H1 (cell line): ENCODE data around the gene FLT3. TPM values are rescaled to one million over a fixed set of nuclear protein-coding genes. Genes with fewer than 3 reads are reported as not detected.

Source experiments
- CTCF ChIA-PET: fragments of 300-600 bp; sonication (Branson Sonifier 250); formaldehyde crosslinking; loops from one replicate; lab custom pipeline; 2021; ENCODE audit not compliant: partially characterized antibody; lab: Charles Lee
- POLR2A ChIA-PET: fragments of 300-600 bp; sonication (Branson Sonifier 250); formaldehyde crosslinking; loops from one replicate; lab custom pipeline; 2021; ENCODE audit warnings: inconsistent platforms; ENCODE audit not compliant: partially characterized antibody; lab: Charles Lee
- DNase-seq, 2 experiments: peaks; one replicate each; pipeline versions ENCODE4 v3.0.0 to v3.0.0-alpha.2; 2010 to 2022; ENCODE audit warnings: low spot score in 2 of 2, low read depth in 1 of 2, mixed read lengths in 1 of 2
- FAIRE-seq: peaks from 2 replicates; lab custom pipeline; 2011; peaks lifted over from hg19 to GRCh38; lab: Jason Lieb, UNC
- H2AFZ ChIP-seq: 2 replicates; pipeline ENCODE4 v1.8.1; 2012; ENCODE audit warnings: low read length, inconsistent platforms
- H2AK5ac ChIP-seq: 2 replicates; pipeline ENCODE4 v1.6.1; 2013; ENCODE audit warnings: low read depth, low read length
- H2BK120ac ChIP-seq: replicated peaks from 2 replicates; pipeline ENCODE3; 2013; ENCODE audit warnings: low read depth, low read length, inconsistent platforms
- H2BK12ac ChIP-seq: 2 replicates; pipeline ENCODE4 v1.6.1; 2013; ENCODE audit warnings: low read depth, low read length
- H2BK15ac ChIP-seq: 2 replicates; pipeline ENCODE4 v1.6.1; 2013; ENCODE audit warnings: low read length
- H2BK20ac ChIP-seq: 2 replicates; pipeline ENCODE4 v1.6.1; 2013; ENCODE audit warnings: low read length
- H2BK5ac ChIP-seq: 2 replicates; pipeline ENCODE4 v1.6.1; 2013; ENCODE audit warnings: low read depth, low read length
- H3K14ac ChIP-seq: 2 replicates; pipeline ENCODE4 v1.6.1; 2013; ENCODE audit warnings: inconsistent platforms; ENCODE audit not compliant: insufficient read length
- H3K18ac ChIP-seq: 2 replicates; pipeline ENCODE4 v1.6.1; 2013; ENCODE audit warnings: low read length; ENCODE audit errors: extremely low read depth
- H3K23ac ChIP-seq: 2 replicates; pipeline ENCODE4 v1.6.1; 2013; ENCODE audit warnings: inconsistent platforms; ENCODE audit not compliant: insufficient read length
- H3K23me2 ChIP-seq: 2 replicates; pipeline ENCODE4 v1.6.1; 2013; ENCODE audit warnings: low read depth, low read length
- H3K27ac ChIP-seq: 2 replicates; pipeline ENCODE4 v1.6.1; 2011; ENCODE audit warnings: low read depth, low read length, inconsistent platforms
- H3K27me3 ChIP-seq, 4 experiments: replicated peaks in 1 of 4; 1 replicate in 1 of 4; 2 replicates in 3 of 4; pipeline versions ENCODE4 v1.6.1 to v1.8.1; 2011 to 2013; ENCODE audit warnings: low read length in 3 of 4, mild to moderate bottlenecking in 3 of 4, inconsistent platforms in 2 of 4, mixed read lengths in 2 of 4, moderate library complexity in 1 of 4; ENCODE audit not compliant: control insufficient read depth in 3 of 4, insufficient read depth in 3 of 4; ENCODE audit errors: extremely low read depth in 1 of 4
- H3K36me3 ChIP-seq, 4 experiments: 2 replicates each; pipeline versions ENCODE4 v1.6.1 to v1.8.1; 2011 to 2013; ENCODE audit warnings: mild to moderate bottlenecking in 4 of 4, low read length in 3 of 4, moderate library complexity in 2 of 4, control low read depth in 1 of 4, inconsistent platforms in 1 of 4; ENCODE audit not compliant: insufficient read depth in 4 of 4, control insufficient read depth in 2 of 4
- H3K4ac ChIP-seq: replicated peaks from 2 replicates; pipeline ENCODE3; 2013; ENCODE audit warnings: low read length, low read depth, mixed read lengths, inconsistent platforms; ENCODE audit not compliant: insufficient read length
- H3K4me1 ChIP-seq, 4 experiments: replicated peaks in 1 of 4; 1 replicate in 1 of 4; 2 replicates in 3 of 4; pipeline versions ENCODE4 v1.6.1 to v1.8.1; 2011 to 2013; ENCODE audit warnings: low read length in 3 of 4, inconsistent platforms in 2 of 4, mixed read lengths in 1 of 4; ENCODE audit not compliant: insufficient read depth in 4 of 4, control insufficient read depth in 3 of 4
- H3K4me2 ChIP-seq, 2 experiments: 2 replicates each; pipeline versions ENCODE4 v1.6.1 to v1.8.1; 2011 to 2013; ENCODE audit warnings: low read depth in 2 of 2, low read length in 2 of 2, control low read depth in 1 of 2, inconsistent platforms in 1 of 2, mild to moderate bottlenecking in 1 of 2; ENCODE audit not compliant: insufficient read depth in 1 of 2
- H3K4me3 ChIP-seq, 4 experiments: fragments of 200-600, 300-600 bp in 1 of 4; sonication (generic), shearing (Covaris generic), sonication (Bioruptor Twin) in 1 of 4; 2 replicates each; pipeline versions ENCODE4 v1.5.1 to v1.8.1; 2011 to 2016; ENCODE audit warnings: low read length in 4 of 4, low read depth in 3 of 4, control low read depth in 2 of 4, inconsistent platforms in 2 of 4, mild to moderate bottlenecking in 2 of 4, mixed read lengths in 1 of 4, moderate library complexity in 1 of 4; ENCODE audit not compliant: insufficient read depth in 2 of 4; ENCODE audit errors: extremely low read depth in 1 of 4
- H3K56ac ChIP-seq: replicated peaks from 2 replicates; pipeline ENCODE3; 2013; ENCODE audit warnings: low read depth, mild to moderate bottlenecking, mixed read lengths, low read length, inconsistent platforms; ENCODE audit not compliant: insufficient read length
- H3K79me1 ChIP-seq: 2 replicates; pipeline ENCODE4 v1.6.1; 2013; ENCODE audit warnings: low read depth, low read length, control low read depth
- H3K79me2 ChIP-seq, 2 experiments: 2 replicates each; pipeline versions ENCODE4 v1.6.1 to v1.8.1; 2012 to 2013; ENCODE audit warnings: low read length in 2 of 2, mild to moderate bottlenecking in 2 of 2, inconsistent platforms in 1 of 2; ENCODE audit not compliant: insufficient read depth in 2 of 2, control insufficient read depth in 1 of 2
- H3K9ac ChIP-seq, 4 experiments: replicated peaks in 1 of 4; 1 replicate in 1 of 4; 2 replicates in 3 of 4; pipeline versions ENCODE4 v1.6.1 to v1.8.1; 2011 to 2013; ENCODE audit warnings: low read depth in 3 of 4, low read length in 3 of 4, control low read depth in 2 of 4, mild to moderate bottlenecking in 2 of 4, moderate library complexity in 2 of 4, inconsistent platforms in 1 of 4; ENCODE audit errors: extremely low read depth in 1 of 4
- H3K9me3 ChIP-seq, 2 experiments: 2 replicates each; pipeline versions ENCODE4 v1.6.1 to v1.8.1; 2012 to 2013; ENCODE audit warnings: mild to moderate bottlenecking in 2 of 2, moderate library complexity in 2 of 2, control low read depth in 1 of 2, inconsistent platforms in 1 of 2, low read depth in 1 of 2, low read length in 1 of 2, mixed read lengths in 1 of 2; ENCODE audit not compliant: insufficient read depth in 2 of 2
- H4K20me1 ChIP-seq, 2 experiments: replicated peaks in 1 of 2; 2 replicates each; pipeline versions ENCODE3 to v1.8.1; 2011 to 2013; ENCODE audit warnings: inconsistent platforms in 2 of 2, low read length in 2 of 2, mild to moderate bottlenecking in 1 of 2; ENCODE audit not compliant: insufficient read depth in 2 of 2, control insufficient read depth in 1 of 2
- H4K5ac ChIP-seq: 2 replicates; pipeline ENCODE4 v1.6.1; 2013; ENCODE audit warnings: low read length, low read depth, mixed read lengths, inconsistent platforms; ENCODE audit not compliant: insufficient read length
- H4K8ac ChIP-seq: 2 replicates; pipeline ENCODE4 v1.8.0; 2013; ENCODE audit warnings: mild to moderate bottlenecking, moderate library complexity, low read length, inconsistent platforms; ENCODE audit not compliant: insufficient read depth; ENCODE audit errors: extremely low read depth
- H4K91ac ChIP-seq: replicated peaks from 2 replicates; pipeline ENCODE3; 2013; ENCODE audit warnings: low read length, mixed read lengths, inconsistent platforms; ENCODE audit not compliant: insufficient read length
- CTCF ChIP-seq, 3 experiments: IDR thresholded peaks; 1 replicate in 2 of 3; 2 replicates in 1 of 3; pipeline versions ENCODE4 v1.5.1 to v1.6.1; 2011; ENCODE audit warnings: low read length in 3 of 3, mild to moderate bottlenecking in 3 of 3, inconsistent platforms in 2 of 3, low read depth in 1 of 3, moderate library complexity in 1 of 3; ENCODE audit not compliant: insufficient read depth in 1 of 3; ENCODE audit errors: control extremely low read depth in 1 of 3
- EZH2 ChIP-seq: fragments of 200-600 bp; sonication (generic); IDR thresholded peaks from 2 replicates; pipeline ENCODE4 v1.7.1; 2012; ENCODE audit warnings: low read depth, mild to moderate bottlenecking, moderate library complexity, low read length, inconsistent platforms; ENCODE audit not compliant: severe bottlenecking
- HDAC6 ChIP-seq: IDR thresholded peaks from one replicate; pipeline ENCODE4 v1.7.1; 2012; ENCODE audit warnings: low read depth, mild to moderate bottlenecking, inconsistent platforms, low read length, moderate library complexity
- NANOG ChIP-seq: IDR thresholded peaks from 2 replicates; pipeline ENCODE4 v1.6.1; 2011; ENCODE audit warnings: low read length, low read depth, mild to moderate bottlenecking, inconsistent platforms; ENCODE audit not compliant: insufficient read depth, poor library complexity, severe bottlenecking
- RAD21 ChIP-seq, 2 experiments: IDR thresholded peaks in 1 of 2; conservative IDR thresholded peaks in 1 of 2; 2 replicates each; pipeline ENCODE4 v1.6.1; 2011; ENCODE audit warnings: low read depth in 2 of 2, low read length in 2 of 2, improper control_type of control experiment in 1 of 2, inconsistent platforms in 1 of 2, mild to moderate bottlenecking in 1 of 2, moderate library complexity in 1 of 2
- RBBP5 ChIP-seq: IDR thresholded peaks from 2 replicates; pipeline ENCODE4 v1.7.1; 2012; ENCODE audit warnings: low read depth, mild to moderate bottlenecking, inconsistent platforms, low read length, moderate library complexity, borderline replicate concordance
- TAF7 ChIP-seq: optimal IDR thresholded peaks from 2 replicates; pipeline ENCODE3; 2011; ENCODE audit warnings: low read depth, mild to moderate bottlenecking, inconsistent platforms, low read length, moderate library complexity, borderline replicate concordance
- YY1 ChIP-seq: IDR thresholded peaks from 2 replicates; pipeline ENCODE4 v1.6.1; 2011; ENCODE audit warnings: low read depth, mild to moderate bottlenecking, low read length
- ZNF274 ChIP-seq: IDR thresholded peaks from 2 replicates; pipeline ENCODE4 v1.7.0; 2012; ENCODE audit warnings: low read length, borderline replicate concordance; ENCODE audit errors: extremely low read depth
- WGBS, 2 experiments: shearing (Covaris generic) in 1 of 2; methylation state at CpG; one replicate each; pipeline versions ENCODE4 v1.1.6 to v1.1.7; 2013 to 2015; ENCODE audit warnings: low lambda C conversion rate in 2 of 2, mixed read lengths in 2 of 2, inconsistent platforms in 1 of 2, low coverage in 1 of 2, missing lambda C conversion rate in 1 of 2; ENCODE audit not compliant: insufficient replicate concordance in 2 of 2, insufficient coverage in 1 of 2, insufficient read length in 1 of 2; ENCODE audit errors: extremely low coverage in 1 of 2, missing lambda C conversion rate in 1 of 2; 5-methylcytosine and 5-hydroxymethylcytosine counted together
- polyA plus RNA-seq, 7 experiments: library from polyadenylated mRNA; depleted of rRNA in 3 of 7; stranded (reverse) in 5 of 7; unstranded in 2 of 7; fragments of >200 nt in 5 of 7; fragments of 200-250 nt in 2 of 7; gene quantifications; 1 replicate in 5 of 7; 2 replicates in 1 of 7; 4 replicates in 1 of 7; pipeline versions ENCODE4 v1.2.1 to v1.2.3, GENCODE V29; 2011 to 2013; ENCODE audit warnings: missing spikeins in 2 of 7, mixed read lengths in 2 of 7
- total RNA-seq: library from RNA; stranded (reverse); fragmentation: NEBNext Ultra II Directional; extraction: Animal tissue kit (Norgen Biotek cat#: 25700); gene quantifications from 2 replicates; pipeline ENCODE4 v1.2.1, GENCODE V29; 2021

Gene FLT3
- total and polyA plus RNA-seq, 2 of the 8 experiments (the other 6 are each of a cell fraction or from before 2014, with no cell fraction given) = 0.44 to 0.71 TPM

DNA sequence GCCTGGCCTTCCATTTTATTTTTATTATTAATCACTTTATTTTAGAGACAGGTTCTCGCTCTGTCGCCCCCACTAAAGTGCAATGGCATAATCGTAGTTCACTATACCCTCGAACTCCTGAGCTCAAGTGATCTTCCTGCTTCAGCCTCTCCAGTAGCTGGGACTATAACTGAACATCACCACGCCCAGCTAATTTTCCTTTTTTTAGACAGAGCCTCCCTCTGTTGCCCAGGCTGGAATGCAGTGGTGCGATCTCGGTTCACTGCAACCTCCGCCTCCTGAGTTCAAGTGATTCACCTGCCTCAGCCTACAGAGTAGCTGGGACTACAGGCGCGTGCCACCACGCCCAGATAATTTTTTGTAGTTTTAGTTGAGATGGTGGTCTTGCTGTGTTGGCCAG lies 31.3 kb upstream of the FLT3 start:
- no peak overlapping the region for H3K4ac ChIP-seq
- no peak overlapping the region for H3K4me3 ChIP-seq
- H4K91ac ChIP-seq = no peak overlapping the region
- H4K8ac ChIP-seq = no peak overlapping the region
- no peaks in the 10 kb centered on the region for H3K9me3 ChIP-seq
- no peak for DNase-seq
- no peaks in the 10 kb centered on the region; the same call in 1 of the 2 replicates for H3K79me1 ChIP-seq
- no peak overlapping the region for H2AK5ac ChIP-seq
- ChIA-PET POLR2A (no interaction called here), CTCF (no interaction called here)
- no peak overlapping the region for H2BK12ac ChIP-seq
- no peak overlapping the region for H2BK20ac ChIP-seq
- no peak for FAIRE-seq
- 93% methylated on average over 11 of the region's 11 CpGs; no CpG with 5 or more reads in 1 of the 2 experiments for WGBS, 2 experiments
- H3K4me2 ChIP-seq = no peak overlapping the region
- H3K56ac ChIP-seq = no peak overlapping the region
- no peak overlapping the region for H3K23ac ChIP-seq
- H3K27me3 ChIP-seq = no peaks in the 10 kb centered on the region
- no peaks in the 10 kb centered on the region for H4K20me1 ChIP-seq
- H3K4me1 ChIP-seq = no peaks in the 10 kb centered on the region; a peak in 2 of 7 replicates
- H3K23me2 ChIP-seq = no peaks in the 10 kb centered on the region
- no peak overlapping the region for H4K5ac ChIP-seq
- H2BK15ac ChIP-seq = no peak overlapping the region
- H3K14ac ChIP-seq = no peak overlapping the region
- no peak overlapping the region for H2BK120ac ChIP-seq
- H3K36me3 ChIP-seq = no peaks in the 10 kb centered on the region
- no peak overlapping the region for H3K18ac ChIP-seq
- TF ChIP-seq YY1 (no peak), CTCF (IDR thresholded peaks at IDR 0.05; ENCODE audit: control extremely low read depth in 1 of 3, insufficient read depth in 1 of 3, low read depth in 1 of 3, low read length in 3 of 3) (no peak), NANOG (no peak), EZH2 (no peak), RBBP5 (no peak), RAD21 (IDR thresholded peaks at IDR 0.05 in 1 of 2, conservative IDR thresholded peaks at IDR 0.05 in 1 of 2; ENCODE audit: low read depth in 2 of 2, low read length in 2 of 2) (no peak), HDAC6 (no peak), ZNF274 (no peak), TAF7 (no peak)
- H2BK5ac ChIP-seq = no peak overlapping the region
- H2AFZ ChIP-seq = no peak overlapping the region
- no peak overlapping the region for H3K27ac ChIP-seq
- no peak overlapping the region for H3K9ac ChIP-seq
- H3K79me2 ChIP-seq = peaks cover 0 to 6% of the 10 kb centered on the region in 2 experiments; a peak in 2 of 4 replicates
